NCI-H1930 (cell line): ENCODE results near the gene CAMK2G.

ENCODE experiments used
- DNase-seq, 2 experiments: peaks; one replicate each; lab custom pipeline; 2025; lab: John Stamatoyannopoulos, UW

Gene CAMK2G

DNA sequence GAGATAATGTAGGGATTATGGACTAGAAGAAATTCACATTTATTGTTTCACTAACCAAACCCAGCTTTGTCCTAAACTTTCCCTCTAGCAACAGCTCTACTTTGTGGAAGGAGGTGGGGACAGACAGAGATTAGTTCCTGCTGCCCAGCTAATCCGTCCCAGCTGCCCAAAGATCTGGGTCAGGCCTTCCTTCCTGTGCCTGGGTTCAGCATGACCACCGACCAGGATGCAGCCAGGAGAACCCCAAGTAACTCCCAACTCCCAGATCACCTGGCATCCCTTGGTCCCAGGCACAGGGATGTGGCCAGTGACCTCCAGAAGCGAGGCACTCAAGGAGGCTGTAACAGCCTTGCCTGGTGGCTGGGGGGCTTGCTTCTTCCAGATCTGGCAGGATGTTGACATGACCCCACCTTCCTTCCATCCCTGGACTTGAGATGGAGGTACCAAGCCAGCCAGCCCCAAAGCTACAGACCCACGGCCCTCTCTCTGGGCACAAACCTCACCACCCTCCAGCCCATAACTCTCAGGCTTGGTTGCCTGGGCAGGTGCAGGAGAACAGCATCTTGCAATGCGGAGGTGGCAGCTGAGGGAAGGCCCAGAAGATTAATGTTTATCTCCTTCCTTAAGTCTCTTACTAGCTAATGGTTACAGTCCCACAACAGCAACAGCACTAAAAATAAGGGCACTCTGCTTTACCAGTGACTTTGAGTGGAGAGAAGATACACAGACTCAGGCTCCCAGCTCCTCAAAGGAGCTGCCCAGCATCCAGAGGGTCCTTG is 11.1 kb downstream of the CAMK2G start:
- DNase-seq = no peak

DNA sequence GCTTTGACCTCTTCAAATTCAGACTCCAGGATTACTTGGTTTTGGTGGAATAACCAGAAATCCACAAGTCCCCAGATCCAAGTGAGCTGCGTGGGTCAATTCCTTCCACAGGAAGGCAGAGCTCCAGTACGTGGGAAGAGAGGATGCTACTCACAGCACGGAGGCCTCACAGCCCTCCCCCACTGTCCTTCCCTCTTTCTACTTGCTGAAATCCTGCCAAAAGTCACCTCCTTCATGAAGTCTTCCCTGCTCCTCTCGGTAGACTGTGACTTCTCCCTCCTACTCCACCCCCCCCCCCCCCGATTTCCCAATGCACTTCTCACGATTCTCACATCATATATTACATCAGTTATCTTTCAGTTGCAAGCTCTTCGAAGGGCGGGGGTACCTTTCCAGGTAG is 12.3 kb downstream of the CAMK2G start:
- no peak for DNase-seq

DNA sequence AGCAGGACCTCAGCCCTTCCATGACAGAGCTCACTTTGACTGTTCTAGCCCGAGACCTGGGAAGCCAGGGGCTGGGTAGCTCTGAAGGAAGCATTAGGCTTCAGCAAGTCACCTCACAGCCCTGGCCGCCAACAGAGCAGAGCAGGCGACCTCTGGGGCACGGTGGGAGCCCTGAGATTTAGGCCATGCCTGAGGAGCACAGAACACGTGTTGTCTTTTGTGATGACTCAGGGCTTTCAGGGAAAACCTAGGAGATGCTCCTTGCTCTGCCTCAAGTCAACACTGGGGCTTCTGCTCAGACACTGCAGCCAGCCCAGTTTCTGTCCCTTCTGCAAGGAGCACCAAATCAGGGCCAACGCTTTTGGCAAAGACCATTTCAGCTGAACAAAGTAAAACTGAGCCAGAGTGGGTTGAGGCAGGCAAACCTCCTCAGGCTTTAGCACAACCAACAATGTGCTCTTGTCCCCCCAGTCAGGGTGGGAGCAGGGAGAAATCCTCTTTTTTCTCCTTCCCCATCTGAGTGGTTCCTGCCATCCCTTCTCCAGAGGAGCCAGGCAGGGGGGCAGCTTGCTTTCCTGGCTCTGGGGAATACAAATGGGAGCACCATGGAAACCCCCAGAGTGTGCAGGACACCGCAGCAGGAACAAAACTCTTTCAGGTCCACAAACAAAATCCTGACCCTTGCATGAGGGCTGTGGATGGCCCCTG is 14.4 kb downstream of the CAMK2G start:
- DNase-seq = no peak

DNA sequence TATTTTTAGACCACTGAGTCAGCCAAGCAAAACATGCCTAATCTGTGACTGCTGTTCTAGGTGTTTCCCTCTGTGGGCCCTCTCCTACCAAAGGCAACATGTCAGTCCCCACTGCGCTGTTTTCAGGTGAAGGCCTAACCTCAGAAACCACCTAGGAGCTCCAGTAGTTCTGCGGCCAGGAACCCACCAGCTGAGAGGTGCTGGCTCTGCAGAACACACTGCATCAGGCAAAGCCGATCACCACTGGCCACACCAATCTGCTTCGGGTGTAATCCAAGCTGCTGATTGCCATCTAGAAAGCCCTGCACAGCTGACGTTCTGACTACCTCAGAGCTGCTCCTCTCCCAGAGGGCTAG is 14.9 kb downstream of the CAMK2G start:
- no peak for DNase-seq

DNA sequence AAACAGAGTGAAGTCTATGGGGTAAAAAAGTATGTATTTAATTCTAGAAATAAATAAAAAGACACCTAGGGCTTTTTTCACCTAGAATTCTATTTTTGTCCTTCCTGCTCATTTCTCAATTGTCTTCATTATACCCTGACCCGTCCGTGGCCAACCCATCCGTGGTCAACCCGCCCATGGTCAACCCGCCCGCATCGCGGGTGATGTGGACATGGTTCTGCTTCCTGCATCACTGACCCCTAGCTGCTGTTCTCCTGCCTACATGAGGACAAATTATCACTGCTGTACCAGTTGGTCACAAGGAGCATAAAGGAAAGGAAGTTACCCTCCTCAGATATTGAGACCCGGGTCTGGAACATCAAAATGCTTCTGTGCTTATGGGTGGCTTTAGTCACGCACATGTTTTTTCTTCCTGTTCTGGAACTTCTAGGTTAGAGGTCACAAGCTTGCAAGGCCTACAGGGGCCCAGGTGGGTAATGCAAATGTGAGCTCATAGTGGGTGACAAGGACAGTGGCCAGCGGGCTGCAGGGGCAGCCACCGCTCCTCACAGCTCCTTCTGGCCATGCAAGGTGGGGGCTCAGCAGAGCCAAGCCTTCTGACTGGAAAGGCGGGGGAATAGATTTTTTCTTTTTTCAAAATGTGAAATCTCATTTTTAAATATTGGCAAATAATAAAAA is 15.5 kb downstream of the CAMK2G start:
- no peak for DNase-seq

DNA sequence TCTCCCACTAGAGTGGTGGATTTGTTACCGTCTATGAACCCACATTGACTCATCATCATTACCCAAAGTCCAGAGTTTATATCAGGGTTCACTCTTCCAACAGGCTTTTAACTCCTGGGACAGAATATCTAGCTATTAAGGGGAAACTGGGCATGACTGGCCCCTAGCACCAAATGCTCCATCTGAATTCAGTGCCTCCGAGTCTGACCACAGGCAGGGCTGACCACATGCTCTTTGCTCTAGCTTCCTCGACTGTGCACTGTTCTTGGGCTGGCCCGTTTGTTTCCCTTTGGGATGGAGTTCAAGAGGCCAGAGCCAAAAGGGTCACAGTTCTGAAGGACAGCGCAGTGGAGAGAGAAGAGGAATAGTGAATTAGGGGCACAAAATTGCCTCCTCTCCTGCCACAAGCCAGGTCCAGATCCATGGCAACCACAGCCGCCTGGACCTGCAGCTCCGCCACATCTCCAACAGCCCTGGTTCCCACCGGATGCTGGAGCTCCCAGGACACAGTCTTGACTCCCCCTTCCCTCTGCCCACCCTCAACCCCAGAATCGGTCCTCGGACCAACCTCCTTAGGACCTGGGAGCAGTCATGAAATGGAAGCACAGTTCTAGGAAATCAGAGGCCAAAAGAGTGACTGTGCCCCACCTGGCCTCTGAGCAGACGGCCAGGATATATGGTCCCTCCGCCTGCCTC is 16.2 kb downstream of the CAMK2G start:
- no peak for DNase-seq

DNA sequence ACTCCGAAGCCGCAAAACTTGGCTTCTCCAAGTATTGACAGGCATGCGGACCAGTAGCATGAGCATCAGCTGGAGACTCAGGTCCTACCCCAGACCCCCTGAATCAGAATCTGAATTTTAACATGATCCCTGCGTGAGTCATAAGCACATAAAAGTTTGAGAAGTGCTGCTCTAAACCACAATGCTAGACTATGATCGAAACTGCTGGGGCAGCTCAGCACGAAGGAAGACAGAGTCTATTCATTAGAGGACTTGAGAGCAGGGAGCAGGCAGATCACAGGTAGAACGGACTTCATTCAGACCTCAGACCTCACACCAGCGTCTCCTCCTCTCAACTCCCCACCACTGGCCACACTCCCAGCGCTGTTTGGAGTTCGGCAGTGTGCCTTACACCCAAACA is 16.9 kb downstream of the CAMK2G start:
- no peak for DNase-seq

DNA sequence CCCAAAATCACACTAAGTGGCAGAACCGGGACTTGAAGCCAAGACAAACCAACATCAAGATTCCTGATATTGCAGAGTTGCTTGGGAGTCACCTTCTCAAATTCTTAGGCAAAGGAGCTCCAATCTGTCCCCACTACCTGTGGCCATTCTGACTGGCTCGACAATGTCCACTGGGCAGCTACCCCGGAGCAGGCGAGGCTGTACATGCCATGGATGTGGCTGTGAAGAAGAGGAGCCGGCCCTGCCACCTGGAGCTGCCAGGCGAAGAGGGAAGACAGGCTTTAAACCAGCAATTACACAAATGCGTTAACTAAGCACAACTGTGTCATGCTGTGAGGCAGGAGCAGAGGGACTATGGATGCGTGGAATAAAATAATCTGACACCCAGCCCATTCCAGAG is 18.1 kb downstream of the CAMK2G start:
- no peak for DNase-seq

DNA sequence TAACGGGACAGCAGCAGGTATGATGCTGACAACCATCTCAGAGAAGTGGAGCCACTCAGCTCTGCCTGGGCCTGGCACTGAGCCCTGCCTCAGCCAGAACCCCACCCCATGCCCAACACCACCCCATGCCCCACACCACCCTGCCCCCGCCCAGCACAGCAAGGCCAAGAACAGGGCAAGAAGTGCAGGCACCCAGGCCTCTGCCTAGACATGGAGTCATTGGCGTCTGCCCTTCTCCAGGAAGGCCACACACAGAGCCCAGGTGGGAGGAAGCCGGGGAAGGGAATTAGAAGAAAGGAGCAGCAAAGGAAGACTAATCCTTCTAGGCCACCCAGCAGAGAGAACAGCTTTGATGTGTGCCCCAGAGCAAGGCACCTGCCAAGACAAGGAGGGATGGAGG is 18.9 kb downstream of the CAMK2G start:
- no peak for DNase-seq

DNA sequence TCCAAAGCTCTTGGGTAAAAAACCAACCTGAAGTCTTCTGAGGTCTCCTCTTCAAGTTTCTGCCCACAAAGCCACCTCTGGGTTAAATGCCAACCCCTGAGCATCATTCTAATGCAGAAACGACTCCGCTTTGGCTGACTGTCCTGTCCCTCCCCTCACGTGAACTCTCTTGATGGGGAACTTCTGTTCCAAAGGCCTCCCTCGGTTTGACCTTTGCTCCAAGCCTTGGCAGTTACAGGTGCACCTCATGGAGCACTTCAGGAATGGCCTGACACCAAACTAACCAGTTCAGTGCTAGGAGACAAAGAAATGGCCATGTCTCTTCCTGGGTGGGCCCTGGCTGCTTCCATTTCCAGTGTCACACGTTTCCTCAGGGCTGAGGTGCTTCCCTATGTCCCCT is 20.0 kb downstream of the CAMK2G start:
- no peak for DNase-seq

DNA sequence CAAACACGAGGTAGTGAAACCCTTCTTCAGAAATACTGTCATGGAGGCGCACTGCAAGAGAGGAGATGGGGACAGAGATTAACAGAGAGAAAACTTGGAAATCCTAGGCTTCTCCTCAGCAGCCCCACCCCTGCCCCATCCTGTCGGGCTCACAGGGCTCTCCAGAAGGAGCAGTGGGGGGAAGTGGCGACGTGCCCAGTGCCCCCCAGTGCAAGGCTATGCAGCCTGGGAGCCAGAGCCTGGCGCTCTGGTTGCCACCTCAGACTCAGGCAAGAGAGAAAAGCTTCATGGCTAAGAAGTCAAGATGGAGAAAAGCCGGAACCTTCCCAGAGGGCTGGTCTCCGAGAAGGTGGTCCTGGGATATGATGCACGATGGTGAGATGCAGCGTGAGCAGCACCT is 21.2 kb downstream of the CAMK2G start:
- no peak for DNase-seq

DNA sequence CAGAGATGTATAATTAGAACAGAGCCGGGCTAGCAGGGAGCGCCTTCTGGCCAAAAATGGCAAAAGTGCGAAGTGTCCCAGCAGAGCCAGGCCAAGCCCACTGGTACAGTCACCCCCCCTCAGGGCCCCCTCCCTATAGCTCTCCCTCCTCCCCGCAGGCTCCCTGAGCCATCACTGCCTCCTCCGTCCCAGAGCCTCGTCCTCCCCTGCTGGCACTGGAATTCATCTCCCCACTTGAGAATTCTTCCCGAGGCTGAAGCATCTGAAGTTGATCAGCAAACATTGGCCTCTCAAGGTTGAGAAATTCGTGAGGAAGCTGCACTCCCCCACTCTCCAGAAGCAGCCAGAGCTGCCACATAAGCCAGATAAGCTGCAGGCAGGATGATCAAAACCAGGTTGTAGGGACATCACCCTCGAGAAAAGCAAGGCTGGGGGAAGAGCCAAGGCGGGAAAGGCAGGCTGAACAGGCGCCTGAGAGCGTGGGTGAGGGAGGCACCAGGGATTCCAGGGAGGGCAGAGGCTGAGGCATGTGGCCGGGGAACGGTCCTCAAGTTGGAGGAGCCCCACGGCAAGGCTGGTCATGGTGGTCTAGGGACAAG is 23.4 kb downstream of the CAMK2G start:
- no peak for DNase-seq

DNA sequence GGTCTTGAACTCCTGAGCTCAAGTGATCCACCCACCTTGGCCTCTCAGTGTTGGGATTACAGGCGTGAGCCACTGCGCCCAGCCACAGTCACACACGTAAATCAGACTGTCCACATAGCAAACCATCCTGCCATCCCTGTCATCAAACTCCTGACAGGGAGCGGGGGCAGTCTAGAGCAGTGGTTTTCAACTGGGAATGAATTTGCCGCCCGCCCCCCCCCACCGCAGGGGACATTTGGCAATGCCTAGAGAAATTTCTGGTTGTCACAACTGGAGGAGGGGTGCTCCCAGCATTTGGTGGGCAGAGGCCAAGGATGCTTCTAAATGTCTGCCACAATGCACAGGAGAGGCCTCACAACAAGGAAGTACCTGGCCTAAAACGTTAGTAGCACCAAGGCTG is 24.1 kb downstream of the CAMK2G start:
- no peak for DNase-seq

DNA sequence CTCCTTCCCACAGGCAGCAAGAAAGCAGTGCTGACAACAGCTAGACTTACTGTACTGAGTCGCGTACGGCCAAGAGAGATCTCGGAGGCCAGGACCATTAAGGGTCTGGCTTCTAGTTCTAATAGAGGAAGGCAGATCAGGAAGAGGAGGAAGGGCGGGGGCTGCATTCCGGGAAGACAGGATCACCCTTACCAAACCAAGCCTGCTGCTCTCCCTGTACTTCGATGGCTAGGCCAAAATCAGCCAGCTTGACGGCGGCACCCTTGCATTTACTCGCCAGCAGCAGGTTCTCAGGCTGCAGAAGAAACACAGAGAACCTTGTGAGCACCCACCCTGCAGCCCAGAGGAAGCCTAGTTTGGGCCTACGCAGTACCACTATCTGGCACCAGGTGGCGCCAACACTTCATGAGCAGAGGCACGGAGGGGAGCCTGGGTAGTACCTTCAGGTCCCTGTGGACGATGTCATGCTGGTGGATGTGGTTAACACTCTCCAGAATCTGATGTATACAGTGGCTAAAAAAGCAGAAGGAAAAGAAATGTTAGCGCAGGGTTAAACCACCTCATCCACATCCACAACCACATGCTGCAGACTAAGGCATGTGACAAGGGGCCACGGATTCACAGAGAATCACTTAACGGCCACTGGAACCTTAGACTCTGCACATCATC is 25.4 kb downstream of the CAMK2G start:
- peak in 1 of 2 experiments; percentile 34 for DNase-seq

DNA sequence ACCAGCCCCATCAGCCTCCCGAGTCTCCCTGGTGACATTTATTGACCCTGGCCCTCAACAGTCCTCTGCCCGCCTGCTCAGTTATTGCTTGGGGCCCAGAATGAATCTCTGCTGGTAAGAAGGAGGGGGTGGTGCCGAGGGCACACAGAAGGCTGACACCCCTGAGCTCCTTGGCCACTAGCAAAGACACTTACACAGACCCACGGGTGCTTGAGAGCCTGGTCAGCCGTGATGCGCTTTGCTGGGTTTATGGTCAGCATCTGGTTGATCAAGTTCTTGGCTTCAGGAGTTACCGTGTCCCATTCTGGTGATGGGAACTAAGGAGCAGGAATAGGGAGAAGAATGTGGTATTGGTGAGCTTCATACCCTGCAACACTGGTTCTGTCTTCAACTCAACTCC is 27.3 kb downstream of the CAMK2G start:
- no peak for DNase-seq

DNA sequence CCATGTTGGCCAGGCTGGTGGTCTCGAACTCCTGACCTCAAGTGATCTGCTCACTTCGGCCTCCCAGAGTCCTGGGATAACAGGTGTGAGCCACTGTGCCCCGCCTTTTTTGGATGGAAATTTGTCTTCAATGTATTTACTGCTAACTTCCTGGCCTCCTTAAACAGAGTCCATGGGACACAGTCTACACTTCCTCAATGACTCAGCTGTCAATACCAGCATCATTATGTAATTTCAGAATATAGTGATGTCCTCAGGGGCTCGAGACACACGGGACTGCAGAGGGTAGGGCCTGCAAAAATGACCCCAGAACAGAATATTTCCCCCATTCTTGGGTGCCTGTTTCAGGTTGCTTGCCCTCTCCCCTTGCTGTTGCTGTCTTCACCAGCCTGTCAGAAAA is 31.1 kb downstream of the CAMK2G start:
- DNase-seq = no peak

DNA sequence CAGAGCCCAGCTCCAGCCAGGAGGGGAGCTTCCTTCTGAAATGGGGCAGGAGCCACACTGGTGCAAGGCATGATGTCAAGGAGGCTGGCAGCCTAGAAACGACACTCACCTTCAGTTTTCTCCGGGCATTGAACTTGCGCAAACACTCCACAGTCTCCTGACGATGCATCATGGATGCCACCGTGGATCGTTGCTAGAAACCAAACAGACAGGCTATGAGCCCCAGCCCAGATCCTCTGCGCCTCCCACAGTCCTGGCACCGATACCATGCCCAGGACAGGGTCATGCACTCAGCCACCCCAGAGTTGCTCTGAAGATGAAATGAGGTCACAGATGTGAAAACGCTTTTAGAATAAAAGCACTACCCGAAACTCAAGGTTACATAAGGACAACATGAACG is 32.0 kb downstream of the CAMK2G start:
- DNase-seq = no peak

DNA sequence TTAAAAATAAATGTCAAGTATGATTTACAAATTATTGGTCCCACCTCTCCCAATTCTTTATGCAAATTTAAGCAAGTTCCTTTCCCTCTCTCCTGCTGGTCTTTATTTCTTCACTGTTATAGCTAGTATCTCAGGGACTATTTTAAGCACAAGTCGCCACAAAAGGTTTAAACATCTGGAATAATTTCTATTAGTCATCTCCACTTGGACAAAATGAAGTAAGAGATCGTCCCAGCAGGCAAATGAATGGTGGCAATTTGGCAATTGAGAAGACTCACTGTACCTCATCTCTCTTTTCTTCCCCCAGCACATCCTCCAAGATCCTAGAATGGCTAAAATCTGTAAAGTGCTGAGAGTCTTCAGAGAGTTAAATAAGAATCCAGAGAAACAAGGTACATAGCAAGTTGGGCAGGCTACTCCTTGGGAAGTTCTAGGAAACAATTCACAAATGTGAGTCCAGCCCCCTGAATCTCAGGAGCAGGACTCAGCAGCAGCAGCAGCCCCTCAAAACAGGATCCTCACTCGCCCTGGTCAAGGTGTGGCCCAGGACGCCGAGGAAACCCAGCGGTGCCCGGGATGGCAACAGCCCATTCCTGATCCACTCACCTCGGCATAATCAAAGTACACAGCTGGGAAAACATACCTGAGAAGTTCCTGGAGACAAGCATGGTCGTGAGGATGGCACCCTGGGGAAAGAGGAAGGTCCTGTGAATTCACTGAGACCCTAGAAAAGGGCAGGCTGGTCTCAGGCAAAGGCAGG is 32.6 kb downstream of the CAMK2G start:
- DNase-seq = no peak

DNA sequence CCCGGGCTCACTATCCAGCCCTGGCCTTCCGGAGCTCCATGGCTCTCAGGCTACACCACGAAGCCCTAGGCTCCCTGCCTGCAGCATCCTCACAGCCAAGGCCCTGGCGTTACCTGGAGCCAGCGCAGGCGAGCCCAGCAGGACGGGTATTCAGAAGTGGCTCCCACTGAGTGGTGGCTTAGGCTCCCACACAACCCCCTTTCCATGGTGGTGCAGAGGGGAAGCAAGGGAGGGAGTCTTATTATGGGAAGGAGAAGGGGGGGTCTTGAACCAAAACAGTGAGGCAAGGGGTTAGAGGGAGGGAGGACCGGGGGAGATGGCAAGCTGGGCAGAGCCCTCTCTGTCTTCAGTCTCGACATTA is 33.3 kb downstream of the CAMK2G start:
- no peak for DNase-seq

DNA sequence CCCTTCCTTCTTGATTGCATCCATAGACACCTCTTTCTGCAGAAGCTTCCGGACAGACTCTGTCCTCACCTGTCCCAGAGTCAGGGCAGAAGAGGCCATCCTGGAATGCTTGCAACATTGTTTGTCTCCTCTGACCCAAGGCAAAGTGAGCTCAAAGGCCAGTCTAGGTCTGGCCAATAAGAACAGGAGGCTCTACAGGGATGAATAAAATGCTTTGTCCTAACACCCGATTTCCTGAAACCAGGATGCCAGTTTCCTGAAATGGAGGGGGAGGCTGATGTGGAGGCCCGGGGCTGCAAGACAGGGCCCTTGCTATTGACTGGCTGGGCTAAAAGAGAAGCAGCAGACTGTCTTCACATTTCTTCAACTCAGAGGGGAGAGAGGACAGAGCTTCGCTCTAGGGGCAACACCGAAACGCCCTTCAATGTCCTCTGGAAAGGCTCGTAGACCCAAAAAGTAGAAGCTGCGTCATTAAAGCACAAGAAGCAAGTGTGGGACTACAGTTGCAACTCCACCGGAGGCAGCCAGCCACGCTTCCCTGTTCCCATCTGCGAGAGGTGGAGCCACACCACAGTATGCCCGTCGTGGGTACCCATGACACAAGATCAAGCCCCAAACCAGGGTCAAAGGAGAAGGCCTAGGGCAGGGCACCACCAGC is 33.8 kb downstream of the CAMK2G start:
- no peak for DNase-seq

DNA sequence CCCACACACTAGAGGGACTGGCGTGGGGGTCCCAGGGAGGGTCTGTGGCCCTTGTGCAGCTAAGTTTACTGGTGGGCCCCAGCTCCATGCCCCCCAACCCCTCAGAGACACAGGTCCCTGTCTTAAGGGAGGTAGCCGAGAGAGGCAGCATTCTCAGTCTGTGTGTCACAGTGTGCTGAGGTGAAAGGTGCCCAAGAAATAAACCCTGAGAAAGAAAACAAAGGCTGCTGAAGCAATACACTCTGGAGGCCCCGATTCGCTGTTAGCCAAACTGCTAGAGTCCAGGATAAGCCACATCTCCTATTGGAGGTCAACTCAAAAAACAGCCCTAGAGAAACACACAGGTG is 34.3 kb downstream of the CAMK2G start:
- no peak for DNase-seq
